AG08396 (cell line): Measurements from ENCODE around the gene DOCK1.

Experiments
- DNase-seq: peaks from one replicate; pipeline ENCODE4 v3.0.0; 2012; ENCODE audit warnings: low spot score, mixed read lengths

DOCK1 gene

GRCh38 chr10:127039435-127039834 lies 134.2 kb downstream of the DOCK1 start:
- no peak for DNase-seq

GRCh38 chr10:127040756-127041155 lies 135.5 kb downstream of the DOCK1 start:
- no peak for DNase-seq

- DNase-seq, result peak; percentile 69
Measured at GRCh38 chr10:127041552-127041951, 136.3 kb downstream of the DOCK1 start.

- DNase-seq, result no peak
Measured at GRCh38 chr10:127043301-127043700, 138.1 kb downstream of the DOCK1 start.

- DNase-seq, result no peak
Measured at GRCh38 chr10:127044186-127044585, 139.0 kb downstream of the DOCK1 start.

- DNase-seq, result peak; percentile 30
Measured at GRCh38 chr10:127046975-127047877, 142.0 kb downstream of the DOCK1 start.

GRCh38 chr10:127047878-127048238 lies 142.6 kb downstream of the DOCK1 start:
- DNase-seq, result no peak

GRCh38 chr10:127048630-127049029 lies 143.4 kb downstream of the DOCK1 start:
- DNase-seq, result no peak

GRCh38 chr10:127052001-127052400 lies 146.8 kb downstream of the DOCK1 start:
- no peak for DNase-seq

- DNase-seq, result no peak
Measured at GRCh38 chr10:127055263-127055662, 150.0 kb downstream of the DOCK1 start.

- no peak for DNase-seq
Measured at GRCh38 chr10:127059314-127059713, 154.1 kb downstream of the DOCK1 start.

GRCh38 chr10:127063762-127064161 lies 158.5 kb downstream of the DOCK1 start:
- DNase-seq, result no peak

GRCh38 chr10:127064474-127064873 lies 159.2 kb downstream of the DOCK1 start:
- DNase-seq, result no peak

- DNase-seq, result no peak
Measured at GRCh38 chr10:127067542-127068194, 162.4 kb downstream of the DOCK1 start.

GRCh38 chr10:127068485-127068884 lies 163.3 kb downstream of the DOCK1 start:
- DNase-seq, result no peak

- DNase-seq, result no peak
Measured at GRCh38 chr10:127069436-127069835, 164.2 kb downstream of the DOCK1 start.

GRCh38 chr10:127071126-127071525 lies 165.9 kb downstream of the DOCK1 start:
- no peak for DNase-seq

- no peak for DNase-seq
Measured at GRCh38 chr10:127073666-127074065, 168.4 kb downstream of the DOCK1 start.

- no peak for DNase-seq
Measured at GRCh38 chr10:127079392-127079791, 174.2 kb downstream of the DOCK1 start.

GRCh38 chr10:127080317-127080716 lies 175.1 kb downstream of the DOCK1 start:
- no peak for DNase-seq

- DNase-seq, result no peak
Measured at GRCh38 chr10:127081851-127082345, 176.7 kb downstream of the DOCK1 start.

GRCh38 chr10:127082651-127083050 lies 177.4 kb downstream of the DOCK1 start:
- no peak for DNase-seq

GRCh38 chr10:127085957-127086356 lies 180.7 kb downstream of the DOCK1 start:
- DNase-seq, result no peak
